HCEC 1CT (cell line): ENCODE data around the gene HOXA13.
A peak's percentile ranks its signal among the peaks of the same experiment; 100 is the strongest.

Experiments
- DNase-seq: peaks from one replicate; pipeline ENCODE4 v3.0.0-alpha.2; 2017

HOXA13 gene

GRCh38 chr7:27157702-27158431, 42.0 kb downstream of the HOXA13 start:
- DNase-seq, result no peak

- DNase-seq, result no peak
These were observed 42.8 kb downstream of the HOXA13 start for GRCh38 chr7:27156916-27157701.

GRCh38 chr7:27156508-27156898, 43.4 kb downstream of the HOXA13 start, which contains the start of gene HOXA7:
HOXA7 (minus strand) TSS chr7:27156675; CDS start chr7:27156545, 130 bp downstream.
- peak; percentile 82 for DNase-seq

GRCh38 chr7:27155816-27156507, 43.9 kb downstream of the HOXA13 start:
- DNase-seq, result peak; percentile 32

GRCh38 chr7:27154901-27155815, 44.7 kb downstream of the HOXA13 start:
- no peak for DNase-seq

GRCh38 chr7:27154369-27154768, 45.5 kb downstream of the HOXA13 start:
- no peak for DNase-seq

GRCh38 chr7:27153526-27153925, 46.4 kb downstream of the HOXA13 start:
- DNase-seq, result no peak

GRCh38 chr7:27152816-27153442, 47.0 kb downstream of the HOXA13 start:
- no peak for DNase-seq

- DNase-seq, result peak; percentile 83
These were observed 47.7 kb downstream of the HOXA13 start, which contains the start of gene HOXA3 for GRCh38 chr7:27151931-27152815. HOXA3 (minus strand) TSS chr7:27152583; CDS start chr7:27110640, 41,943 bp downstream.

GRCh38 chr7:27151341-27151930, 48.5 kb downstream of the HOXA13 start:
- no peak for DNase-seq

GRCh38 chr7:27150568-27151340, 49.1 kb downstream of the HOXA13 start:
- DNase-seq, result peak; percentile 90

- DNase-seq, result no peak
These were observed 49.9 kb downstream of the HOXA13 start for GRCh38 chr7:27149842-27150567.

- peak; percentile 51 for DNase-seq
These were observed 50.9 kb downstream of the HOXA13 start for GRCh38 chr7:27148756-27149641.

GRCh38 chr7:27148031-27148755, 51.7 kb downstream of the HOXA13 start:
- peak; percentile 20 for DNase-seq

- DNase-seq, result peak; percentile 59
These were observed 52.5 kb downstream of the HOXA13 start, which contains the start of gene HOXA6 for GRCh38 chr7:27147199-27148030. HOXA6 (minus strand) TSS chr7:27147774; CDS start chr7:27147749, 25 bp downstream.
